Activated naive CD8-positive, alpha-beta T cell treated with anti-CD3 and anti-CD28 coated beads, Interleukin-2, amount 50 U/mL, for 24 hours (primary cell): ENCODE results near the gene SIRPB2.

Source experiments
- ATAC-seq: fragments of 150-1000 bp; cut with Tn5 transposase; one replicate; pipeline ENCODE4 v1.10.0; 2021
- DNase-seq: peaks from one replicate; pipeline ENCODE4 v3.0.0; 2021
- H3K27ac Mint-ChIP-seq: one replicate; pipeline ENCODE4 v1.8.0; 2021; ENCODE audit warnings: mild to moderate bottlenecking, mixed read lengths
- H3K27me3 Mint-ChIP-seq: one replicate; pipeline ENCODE4 v1.8.0; 2021; ENCODE audit warnings: mixed read lengths
- H3K36me3 Mint-ChIP-seq: one replicate; pipeline ENCODE4 v1.8.0; 2021; ENCODE audit warnings: low read depth, mixed read lengths
- H3K4me1 Mint-ChIP-seq: one replicate; pipeline ENCODE4 v1.8.0; 2021; ENCODE audit warnings: mixed read lengths
- H3K4me3 Mint-ChIP-seq: one replicate; pipeline ENCODE4 v1.8.0; 2021; ENCODE audit warnings: mild to moderate bottlenecking, moderate library complexity, mixed read lengths
- H3K9me3 Mint-ChIP-seq: one replicate; pipeline ENCODE4 v1.8.0; 2021; ENCODE audit warnings: mixed read lengths

SIRPB2 gene

GRCh38 chr20:1429143-1429728 is 62.0 kb downstream of the SIRPB2 start:
- no peak for DNase-seq
- Mint-ChIP-seq H3K4me3 (no peak overlapping the region), H3K4me1 (peaks cover 14% of the 10 kb centered on the region), H3K9me3 (no peaks in the 10 kb centered on the region), H3K27me3 (no peaks in the 10 kb centered on the region), H3K27ac (no peak overlapping the region), H3K36me3 (peaks cover 1% of the 10 kb centered on the region)
- ATAC-seq: no peak

DNA sequence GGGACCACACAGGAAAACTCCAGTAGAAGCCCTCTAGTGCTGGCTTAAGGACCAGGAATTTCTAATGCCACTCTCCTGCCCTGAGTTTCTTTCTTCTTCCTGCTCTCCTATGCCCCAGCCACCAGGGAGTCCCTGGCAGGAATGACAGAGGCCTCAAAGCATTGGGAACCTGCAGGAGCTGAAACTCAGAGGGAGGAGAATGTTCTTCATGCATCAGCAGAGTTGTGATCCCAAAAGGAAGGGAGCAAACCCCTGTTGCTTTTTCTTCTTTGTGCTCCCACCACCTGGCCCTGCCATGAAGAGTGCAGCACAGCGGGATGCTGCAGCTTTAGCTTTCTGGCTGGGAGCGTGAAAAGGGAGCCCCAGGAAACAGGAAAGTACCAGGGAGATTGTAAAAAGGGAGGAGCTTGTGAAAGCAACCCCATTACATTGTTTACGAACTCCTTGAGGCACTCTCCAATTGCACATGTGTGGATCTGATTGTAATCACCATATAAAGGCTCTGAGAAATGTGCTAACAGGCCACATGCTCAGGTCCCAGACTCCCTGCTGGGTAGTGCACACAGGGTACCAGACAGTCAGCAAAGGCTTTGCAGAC is 63.7 kb downstream of the SIRPB2 start:
- no peak overlapping the region for H3K27ac Mint-ChIP-seq
- H3K4me3 Mint-ChIP-seq: no peak overlapping the region
- H3K4me1 Mint-ChIP-seq: peaks cover 9% of the 10 kb centered on the region
- H3K27me3 Mint-ChIP-seq: no peaks in the 10 kb centered on the region
- no peaks in the 10 kb centered on the region for H3K36me3 Mint-ChIP-seq
- H3K9me3 Mint-ChIP-seq: no peaks in the 10 kb centered on the region
- DNase-seq (no peak), ATAC-seq (no peak)

DNA sequence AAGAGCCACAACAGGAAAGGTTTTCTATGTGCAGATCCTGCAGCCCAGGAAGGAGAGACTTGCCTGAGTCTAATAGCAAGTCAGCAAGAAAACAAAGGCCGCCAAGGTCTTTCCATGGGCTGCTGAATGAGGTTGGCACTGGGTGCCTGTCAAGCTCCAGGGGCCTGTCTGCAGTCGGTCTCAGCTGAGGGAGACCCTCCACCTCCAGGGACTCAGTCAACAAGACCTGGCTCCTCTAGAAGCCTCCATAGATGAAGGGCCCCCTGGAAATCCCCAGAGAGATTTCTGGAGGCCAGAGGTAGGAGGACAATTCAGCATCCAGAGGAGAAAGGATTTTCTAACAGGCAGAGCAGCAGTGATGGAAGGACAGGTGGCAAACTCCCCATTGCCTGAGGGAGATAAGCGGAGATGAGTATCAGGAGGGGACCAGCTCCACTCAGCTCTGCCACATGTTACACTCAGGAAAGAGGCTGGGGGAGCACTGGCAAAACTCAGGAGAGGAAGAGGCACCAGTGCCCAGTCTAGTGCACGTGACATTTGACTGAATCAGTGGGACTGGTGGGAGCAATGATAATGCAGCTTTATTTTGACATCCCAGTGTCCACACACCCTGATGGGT is 64.9 kb downstream of the SIRPB2 start:
- ATAC-seq: no peak
- no peaks in the 10 kb centered on the region for H3K9me3 Mint-ChIP-seq
- no peak overlapping the region for H3K4me3 Mint-ChIP-seq
- peaks cover 9% of the 10 kb centered on the region for H3K4me1 Mint-ChIP-seq
- DNase-seq: no peak
- H3K27me3 Mint-ChIP-seq: no peaks in the 10 kb centered on the region
- no peak overlapping the region for H3K27ac Mint-ChIP-seq
- H3K36me3 Mint-ChIP-seq: no peaks in the 10 kb centered on the region
